Activated gamma-delta T cell (primary cell): ENCODE measurements around the gene ABCA6.
"Not testable (repeated sequence)": the region's sequence is repeated elsewhere in the genome, so short reads cannot be mapped to it uniquely, and the experiment has no call there.

ENCODE experiments used
- DNase-seq: peaks from one replicate; lab custom pipeline; 2025; lab: John Stamatoyannopoulos, UW
- total RNA-seq, 2 donors: gene quantifications; one replicate each; lab custom pipeline; 2026; lab: John Stamatoyannopoulos, UW

Gene ABCA6, protein sequence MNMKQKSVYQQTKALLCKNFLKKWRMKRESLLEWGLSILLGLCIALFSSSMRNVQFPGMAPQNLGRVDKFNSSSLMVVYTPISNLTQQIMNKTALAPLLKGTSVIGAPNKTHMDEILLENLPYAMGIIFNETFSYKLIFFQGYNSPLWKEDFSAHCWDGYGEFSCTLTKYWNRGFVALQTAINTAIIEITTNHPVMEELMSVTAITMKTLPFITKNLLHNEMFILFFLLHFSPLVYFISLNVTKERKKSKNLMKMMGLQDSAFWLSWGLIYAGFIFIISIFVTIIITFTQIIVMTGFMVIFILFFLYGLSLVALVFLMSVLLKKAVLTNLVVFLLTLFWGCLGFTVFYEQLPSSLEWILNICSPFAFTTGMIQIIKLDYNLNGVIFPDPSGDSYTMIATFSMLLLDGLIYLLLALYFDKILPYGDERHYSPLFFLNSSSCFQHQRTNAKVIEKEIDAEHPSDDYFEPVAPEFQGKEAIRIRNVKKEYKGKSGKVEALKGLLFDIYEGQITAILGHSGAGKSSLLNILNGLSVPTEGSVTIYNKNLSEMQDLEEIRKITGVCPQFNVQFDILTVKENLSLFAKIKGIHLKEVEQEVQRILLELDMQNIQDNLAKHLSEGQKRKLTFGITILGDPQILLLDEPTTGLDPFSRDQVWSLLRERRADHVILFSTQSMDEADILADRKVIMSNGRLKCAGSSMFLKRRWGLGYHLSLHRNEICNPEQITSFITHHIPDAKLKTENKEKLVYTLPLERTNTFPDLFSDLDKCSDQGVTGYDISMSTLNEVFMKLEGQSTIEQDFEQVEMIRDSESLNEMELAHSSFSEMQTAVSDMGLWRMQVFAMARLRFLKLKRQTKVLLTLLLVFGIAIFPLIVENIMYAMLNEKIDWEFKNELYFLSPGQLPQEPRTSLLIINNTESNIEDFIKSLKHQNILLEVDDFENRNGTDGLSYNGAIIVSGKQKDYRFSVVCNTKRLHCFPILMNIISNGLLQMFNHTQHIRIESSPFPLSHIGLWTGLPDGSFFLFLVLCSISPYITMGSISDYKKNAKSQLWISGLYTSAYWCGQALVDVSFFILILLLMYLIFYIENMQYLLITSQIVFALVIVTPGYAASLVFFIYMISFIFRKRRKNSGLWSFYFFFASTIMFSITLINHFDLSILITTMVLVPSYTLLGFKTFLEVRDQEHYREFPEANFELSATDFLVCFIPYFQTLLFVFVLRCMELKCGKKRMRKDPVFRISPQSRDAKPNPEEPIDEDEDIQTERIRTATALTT (N-terminal part only)
- 0.57 to 2.6 reads per million in 2 donors for total RNA-seq

DNA sequence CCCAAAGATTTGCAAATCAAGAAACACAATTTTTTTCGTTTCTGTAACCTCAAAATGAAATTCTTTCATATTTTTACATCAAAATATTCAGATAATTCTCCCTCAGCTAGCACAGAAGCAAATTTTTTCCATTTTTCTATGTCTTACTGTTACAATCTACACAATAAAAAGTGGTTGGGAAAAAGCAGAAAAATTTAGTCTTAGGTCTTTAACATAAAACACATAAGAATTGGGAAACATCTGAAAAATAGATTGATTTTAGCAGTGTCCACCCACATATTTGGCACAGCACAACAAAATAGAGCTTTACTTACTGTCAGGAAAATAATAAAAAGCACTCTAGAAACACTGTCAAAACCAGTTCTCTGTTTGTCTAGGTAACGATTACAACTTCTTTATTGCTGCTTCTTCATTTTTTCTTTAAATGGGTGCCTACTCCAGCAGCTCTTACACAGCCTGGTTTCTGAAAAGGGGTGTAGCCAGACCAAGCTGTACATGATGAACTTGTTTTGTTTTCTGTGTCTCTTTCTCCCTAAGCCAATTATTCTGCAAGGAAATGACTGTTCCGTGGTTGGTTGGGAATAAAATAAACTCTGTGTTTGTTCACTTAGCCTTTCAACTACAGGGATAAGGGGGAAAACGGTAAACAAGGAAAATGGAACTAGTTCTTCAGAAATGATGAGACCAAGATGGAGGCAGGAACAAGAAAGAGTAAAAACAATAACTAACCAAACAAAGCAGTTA, at the start of gene ABCA6:
ABCA6 (minus strand) TSS at position 465 of the 744 bp plus-strand sequence. CDS start 1,192 bp downstream, outside the sequence.
- no peak for DNase-seq

DNA sequence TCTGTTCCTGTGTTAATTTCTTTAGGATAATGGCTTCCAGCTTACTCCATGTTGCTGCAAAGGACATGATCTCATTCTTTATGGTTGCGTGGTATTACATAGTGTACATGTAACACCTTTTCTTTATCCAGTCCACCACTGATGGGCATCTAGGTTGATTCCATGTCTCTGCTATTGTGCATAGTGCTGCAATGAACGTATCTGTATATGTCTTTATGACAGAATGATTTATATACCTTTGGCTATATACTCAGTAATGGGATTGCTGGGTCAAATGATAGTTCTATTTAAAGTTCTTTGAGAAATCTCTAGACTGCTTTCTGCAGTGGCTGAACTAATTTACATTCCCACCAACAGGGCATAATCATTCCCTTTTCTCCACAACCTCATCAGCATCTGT, 47.1 kb upstream of the ABCA6 start:
- no peak for DNase-seq

DNA sequence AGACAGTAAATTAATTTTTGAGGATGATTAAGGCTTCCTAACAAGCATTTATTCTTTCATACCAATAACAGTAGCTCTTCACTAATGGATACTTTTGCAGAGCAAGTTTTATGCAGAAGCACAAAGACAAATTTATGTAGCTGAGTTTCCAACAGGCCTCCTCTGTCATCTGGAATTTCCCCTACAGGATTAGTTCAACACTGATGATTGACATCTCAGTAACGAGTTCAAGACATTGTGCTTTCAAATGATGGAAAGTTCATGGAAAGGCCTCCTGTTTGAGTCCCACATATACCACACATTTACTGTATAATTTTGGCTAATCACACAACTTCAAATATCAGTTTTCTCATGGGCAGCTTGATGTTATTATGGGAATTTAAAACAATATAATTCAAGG, 46.4 kb upstream of the ABCA6 start:
- no peak for DNase-seq

DNA sequence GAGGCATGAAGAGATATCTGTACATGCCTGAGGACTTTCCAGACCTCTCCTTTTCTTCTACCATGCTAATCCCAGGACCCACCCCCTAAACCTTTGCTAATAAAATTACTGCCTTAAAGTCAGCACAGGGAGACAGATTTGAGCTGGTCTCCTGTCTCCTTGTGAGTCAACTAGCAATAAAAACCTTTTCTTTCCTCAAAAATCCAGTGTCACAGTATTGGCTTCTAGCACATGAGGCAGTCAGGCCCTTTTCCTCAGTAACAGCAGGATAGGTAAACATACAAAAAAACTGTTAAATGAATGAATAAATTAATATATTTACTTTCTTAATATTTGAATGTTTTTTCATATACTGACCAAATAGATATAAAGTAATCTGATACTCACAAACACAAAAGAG, 45.6 kb upstream of the ABCA6 start:
- no peak for DNase-seq

DNA sequence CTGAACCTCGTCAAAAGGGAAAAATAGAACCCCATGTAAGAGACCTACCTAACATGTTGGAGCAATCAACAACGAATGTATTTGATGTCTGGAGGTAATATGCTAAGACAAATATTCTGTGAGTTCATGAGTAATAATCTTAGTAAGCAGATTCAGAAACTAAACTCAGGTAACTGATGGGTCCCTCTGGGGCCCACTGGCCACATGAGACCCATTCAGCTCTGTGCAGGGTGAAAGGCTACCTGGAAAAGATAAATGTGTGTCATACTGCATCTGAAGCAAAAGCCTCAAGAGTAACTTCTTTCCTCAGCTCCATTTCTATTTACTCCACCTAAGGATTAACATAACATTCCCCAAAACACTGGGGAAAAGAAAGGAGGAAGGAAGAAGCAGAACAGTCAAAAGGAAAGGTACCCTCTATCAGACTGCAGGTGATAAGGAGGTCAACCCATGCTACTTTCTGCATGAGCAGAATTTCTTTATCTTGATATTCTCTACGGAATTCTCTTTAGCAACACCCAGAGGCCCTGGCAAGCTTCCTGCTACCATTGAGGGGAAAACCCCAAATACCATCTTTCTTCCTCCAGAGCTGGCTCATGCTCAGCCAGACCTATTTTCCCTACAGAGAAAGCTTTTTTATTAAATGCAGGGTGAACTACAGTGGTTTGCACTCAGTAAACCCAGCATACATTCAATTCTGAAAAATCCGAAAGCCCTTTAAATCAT, 37.7 kb upstream of the ABCA6 start:
- DNase-seq: no peak

DNA sequence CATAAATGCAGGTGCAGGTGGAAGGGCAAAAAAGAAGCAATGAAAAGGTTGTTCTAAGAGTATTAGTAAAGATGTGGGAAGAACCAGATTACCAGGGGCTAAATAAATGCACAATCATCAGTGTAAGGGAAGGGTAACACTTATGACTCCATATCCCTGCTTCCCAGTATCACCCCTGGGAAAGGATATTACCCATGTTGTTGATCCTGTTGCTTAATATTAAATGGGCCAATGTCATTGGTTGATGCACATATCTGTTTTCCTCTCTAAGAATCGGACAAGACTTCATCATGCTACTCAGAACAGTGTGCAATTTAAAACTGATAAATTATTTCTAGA, 34.7 kb upstream of the ABCA6 start:
- DNase-seq: no peak

DNA sequence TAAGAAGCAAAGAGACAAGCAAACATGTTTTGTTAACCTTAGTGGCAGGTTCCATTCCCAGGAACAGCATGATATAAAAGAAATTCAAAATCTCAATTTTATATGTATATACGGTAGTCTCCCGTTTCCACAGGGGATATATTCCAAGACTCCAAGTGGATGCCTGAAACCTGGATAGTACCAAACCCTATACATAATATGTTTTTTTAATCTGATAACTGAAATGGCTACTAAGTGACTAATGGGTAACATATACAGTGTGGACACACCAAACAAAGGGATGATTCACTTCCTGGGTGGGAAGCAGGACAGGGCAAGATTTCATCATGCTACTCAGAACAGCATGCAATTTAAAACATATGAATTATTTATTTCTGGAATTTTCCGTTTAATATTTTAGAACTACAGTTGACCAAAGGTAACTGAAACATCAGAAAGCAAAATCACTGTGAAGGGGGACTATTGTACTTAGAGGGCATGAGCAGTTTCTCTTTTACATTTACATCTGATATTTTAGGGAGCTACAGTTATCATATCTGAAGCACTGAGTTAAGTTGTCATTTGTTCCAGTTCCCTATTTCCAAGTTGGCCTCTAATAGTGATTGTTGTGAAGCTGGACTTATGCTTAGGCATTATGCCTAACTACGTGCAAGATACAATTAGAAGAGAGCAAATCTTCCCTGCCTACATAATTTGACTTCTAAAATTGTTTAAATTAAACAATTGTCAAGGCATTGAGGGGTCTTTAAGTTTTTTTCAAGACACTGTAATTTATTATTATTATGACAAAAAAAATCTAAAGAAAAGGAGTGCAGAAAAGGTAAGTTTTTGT, 34.1 kb upstream of the ABCA6 start:
- DNase-seq: no peak

DNA sequence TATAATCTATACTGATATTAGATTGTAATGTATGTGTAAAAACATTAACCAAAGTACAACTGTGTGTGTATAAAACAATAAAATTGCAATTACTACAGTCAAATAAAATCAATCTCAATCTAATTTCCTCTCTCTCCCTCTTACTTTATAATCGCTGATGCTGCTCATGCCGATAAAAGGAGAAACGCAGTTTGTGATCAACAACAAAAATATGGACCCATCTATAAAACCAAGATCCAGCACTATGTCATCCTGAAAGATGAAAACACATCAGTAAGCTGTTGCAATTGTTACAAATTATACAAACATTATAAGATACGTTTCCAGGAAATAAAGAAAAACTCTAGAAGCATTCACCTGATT, 33.5 kb upstream of the ABCA6 start:
- no peak for DNase-seq

DNA sequence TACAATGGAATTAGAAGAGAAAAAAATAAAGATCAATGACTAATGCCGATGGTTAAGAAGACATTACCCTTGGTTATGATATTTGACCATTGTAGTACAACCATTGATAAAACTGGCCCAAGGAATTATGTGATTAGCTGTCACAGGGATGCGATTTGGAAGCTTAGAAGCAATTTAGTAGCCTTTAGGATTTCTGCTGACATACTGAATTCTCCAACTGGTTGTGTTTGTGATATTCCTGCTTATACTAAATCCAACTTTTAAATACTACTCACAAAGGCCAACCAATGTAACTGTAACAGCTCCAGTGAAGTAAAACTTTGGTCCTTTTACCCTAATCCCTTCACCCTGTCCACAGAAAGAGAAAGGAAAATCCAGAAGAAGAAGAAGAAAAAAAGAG, 31.4 kb upstream of the ABCA6 start:
- no peak for DNase-seq

DNA sequence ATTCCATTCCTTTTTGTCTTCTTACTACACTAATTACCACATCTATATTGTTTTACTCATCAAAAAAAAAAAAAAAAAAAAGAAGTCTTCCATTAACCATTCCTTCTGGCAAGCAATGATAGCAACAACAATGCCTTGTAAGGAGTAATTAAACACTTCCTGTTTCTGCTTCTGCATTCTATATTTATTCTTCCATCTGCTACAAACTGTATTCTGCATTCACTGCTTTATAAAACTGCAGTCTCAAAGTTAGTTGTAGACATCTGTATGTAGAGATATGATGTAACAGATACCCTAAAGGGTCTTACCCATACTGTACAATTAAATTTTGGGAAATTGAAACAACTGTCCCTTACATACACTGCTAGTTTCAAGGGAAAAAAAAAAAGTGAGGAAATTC, 28.7 kb upstream of the ABCA6 start:
- DNase-seq: no peak

DNA sequence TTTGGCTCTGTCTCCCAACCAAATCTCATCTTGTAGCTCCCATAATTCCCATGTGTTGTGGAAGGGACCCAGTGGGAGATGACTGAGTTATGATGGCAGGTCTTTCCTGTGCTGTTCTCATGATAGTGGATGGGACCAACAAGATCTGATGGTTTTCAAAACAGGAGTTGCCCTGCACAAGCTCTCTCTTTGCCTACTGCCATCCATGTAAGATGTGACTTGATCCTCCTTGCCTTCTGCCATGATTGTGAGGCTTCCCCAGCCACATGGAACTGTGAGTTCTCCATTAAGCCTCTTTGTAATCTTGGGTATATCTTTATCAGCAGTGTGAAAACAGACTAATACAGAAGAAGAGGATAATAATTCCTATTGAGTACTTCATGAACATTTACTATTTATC, 26.9 kb upstream of the ABCA6 start:
- DNase-seq: not testable (repeated sequence)

DNA sequence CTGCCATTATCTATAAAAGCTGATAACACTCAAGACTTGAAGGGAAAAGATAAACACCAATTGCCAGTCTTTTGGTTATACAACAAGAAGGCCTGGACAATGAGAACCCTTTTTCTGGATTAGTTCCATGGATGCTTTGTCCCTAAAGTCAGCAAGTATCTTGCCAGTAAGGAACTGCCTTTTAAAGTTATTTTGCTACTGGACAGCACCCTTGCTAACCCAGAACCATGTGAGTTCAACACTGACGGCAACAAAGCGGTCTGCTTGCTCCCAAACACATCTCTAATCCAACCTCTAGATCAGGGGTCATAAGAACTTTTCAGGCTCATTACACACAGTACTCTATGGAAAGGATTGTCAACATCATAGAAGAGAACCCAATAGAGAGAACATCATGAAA, 25.3 kb upstream of the ABCA6 start:
- DNase-seq: no peak

DNA sequence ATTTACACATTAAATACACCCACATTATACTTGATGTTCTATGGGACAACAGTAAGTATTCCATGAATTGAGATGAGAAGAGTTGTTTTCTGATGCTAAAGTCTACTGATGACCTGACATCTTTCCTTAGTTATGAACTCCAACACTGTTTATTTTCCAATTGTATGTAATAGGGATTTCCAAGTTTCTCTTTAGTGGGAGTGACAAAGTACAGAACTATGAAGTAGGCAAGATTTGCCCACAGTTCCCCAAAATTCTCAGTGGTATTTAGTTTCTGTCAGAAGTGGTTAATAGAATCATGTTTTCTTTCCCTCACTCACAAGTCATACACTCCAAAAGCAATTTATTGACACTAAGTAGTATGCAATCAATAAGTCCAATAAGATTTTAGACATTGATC, 22.5 kb upstream of the ABCA6 start:
- DNase-seq: no peak

DNA sequence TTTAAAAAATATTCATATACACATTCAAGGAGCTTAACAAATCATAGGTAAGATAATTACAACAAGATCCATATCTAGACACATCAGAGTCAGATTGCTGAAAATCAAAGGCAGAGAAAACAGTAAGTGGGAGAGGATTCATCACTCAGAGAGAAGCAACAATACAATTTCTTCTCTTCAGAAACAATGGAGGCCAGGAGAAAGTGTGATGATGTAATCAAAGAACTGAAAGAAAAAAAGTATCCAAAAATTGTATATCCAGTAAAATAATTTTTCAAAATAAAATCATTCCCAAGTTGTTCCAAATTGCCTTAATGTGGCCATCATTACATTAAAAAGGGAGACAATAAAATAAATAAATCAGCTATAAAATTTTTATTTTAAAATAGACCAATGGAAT, 17.7 kb upstream of the ABCA6 start:
- DNase-seq: no peak

DNA sequence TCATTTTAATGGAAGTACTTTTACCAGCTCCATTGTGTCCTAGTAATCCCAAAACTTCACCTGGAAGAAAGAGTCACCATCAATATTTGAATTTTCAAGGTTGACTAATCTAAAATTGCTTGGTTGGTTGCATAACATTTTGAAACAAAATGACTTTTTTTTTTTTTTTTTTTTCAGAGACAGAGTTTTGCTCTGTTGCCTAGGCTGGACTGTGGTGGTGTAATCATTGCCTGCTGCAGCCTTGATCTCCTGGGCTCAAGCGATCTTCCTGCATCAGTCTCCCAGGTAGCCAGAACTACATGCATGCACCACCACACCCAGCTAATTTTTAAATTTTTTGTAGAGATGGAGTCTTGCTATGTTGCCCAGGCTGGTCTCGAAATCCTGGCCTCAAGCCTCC, 12.6 kb upstream of the ABCA6 start:
- no peak for DNase-seq

DNA sequence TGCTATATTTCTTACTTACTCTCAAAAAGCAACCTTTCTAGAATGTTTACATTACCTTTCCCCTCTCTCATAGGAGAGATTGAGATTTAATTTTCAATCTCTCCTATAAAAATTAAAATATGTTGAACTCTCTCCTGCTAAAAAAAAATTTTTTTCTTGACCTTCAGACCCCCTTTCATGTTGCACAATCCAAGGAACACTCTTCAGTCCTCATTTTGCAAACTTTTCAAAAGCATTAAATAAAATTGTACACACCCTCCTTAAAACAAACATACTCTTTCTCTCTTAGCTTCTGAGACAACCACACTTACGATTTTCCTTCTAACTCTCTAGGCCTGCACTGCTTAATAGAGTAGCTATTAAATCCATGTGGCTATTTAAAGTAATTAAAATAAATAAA, 8.6 kb upstream of the ABCA6 start:
- no peak for DNase-seq

DNA sequence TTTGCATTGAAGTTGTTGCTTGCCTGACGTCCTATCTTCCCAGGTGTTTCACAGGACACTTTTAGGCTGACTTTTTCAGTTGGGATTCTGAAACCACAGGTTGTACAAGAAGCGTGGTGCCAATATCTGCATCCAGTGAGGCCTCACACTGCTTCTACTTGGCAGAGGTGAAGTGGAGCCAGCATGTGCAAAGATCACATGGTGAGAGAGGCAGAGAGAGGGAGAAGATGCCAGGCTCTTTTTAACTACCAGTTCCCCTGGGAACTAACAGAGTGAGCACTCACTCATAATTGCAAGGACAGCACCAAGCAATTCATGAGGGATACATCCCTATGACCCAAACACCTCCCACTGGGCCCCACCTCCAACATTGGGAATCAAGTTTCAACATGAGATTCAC, 5.8 kb upstream of the ABCA6 start:
- DNase-seq: no peak

DNA sequence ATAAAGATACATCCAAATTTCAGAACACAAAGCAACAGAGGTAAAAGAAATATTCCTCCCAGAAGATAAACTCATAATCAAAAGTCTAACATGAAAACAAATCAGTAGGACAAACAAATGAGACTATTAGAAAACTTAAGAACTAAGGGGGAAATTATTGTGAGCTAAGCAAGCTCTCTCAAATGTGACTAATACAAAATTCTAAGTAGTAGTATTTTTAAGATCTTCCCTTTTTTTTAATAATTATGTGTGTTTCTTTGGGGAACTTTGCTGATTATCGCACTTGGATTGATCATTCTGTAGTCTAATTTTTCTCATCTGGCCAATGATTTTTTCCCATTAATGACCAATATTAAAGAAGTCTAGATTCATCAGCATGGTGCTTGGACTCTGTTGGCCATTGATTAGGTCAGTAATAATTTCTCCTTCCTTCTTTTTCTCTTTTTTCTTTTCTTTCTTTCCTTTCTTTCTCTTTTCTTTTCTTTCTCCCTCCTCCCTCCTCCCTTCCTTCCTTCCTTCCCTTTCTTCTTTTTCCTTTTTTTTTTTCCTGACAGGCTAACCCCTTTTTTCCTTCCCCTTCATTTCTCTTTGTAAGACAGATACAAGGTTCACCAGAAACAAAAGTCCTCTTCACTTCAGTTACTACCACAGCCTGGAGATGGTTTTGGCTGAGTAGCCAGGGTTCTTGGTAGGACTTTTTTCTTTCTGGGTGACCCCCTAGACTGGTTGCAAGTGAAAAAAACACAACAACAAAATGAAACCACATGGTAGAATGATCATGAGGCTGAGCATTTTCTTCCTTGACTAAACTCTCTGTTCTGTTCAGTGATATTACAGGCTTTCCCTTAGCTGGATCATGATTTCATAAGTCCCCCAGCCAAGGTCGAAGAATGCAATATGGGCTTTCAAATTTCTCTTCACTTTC, 2.9 kb upstream of the ABCA6 start:
- DNase-seq: no peak

DNA sequence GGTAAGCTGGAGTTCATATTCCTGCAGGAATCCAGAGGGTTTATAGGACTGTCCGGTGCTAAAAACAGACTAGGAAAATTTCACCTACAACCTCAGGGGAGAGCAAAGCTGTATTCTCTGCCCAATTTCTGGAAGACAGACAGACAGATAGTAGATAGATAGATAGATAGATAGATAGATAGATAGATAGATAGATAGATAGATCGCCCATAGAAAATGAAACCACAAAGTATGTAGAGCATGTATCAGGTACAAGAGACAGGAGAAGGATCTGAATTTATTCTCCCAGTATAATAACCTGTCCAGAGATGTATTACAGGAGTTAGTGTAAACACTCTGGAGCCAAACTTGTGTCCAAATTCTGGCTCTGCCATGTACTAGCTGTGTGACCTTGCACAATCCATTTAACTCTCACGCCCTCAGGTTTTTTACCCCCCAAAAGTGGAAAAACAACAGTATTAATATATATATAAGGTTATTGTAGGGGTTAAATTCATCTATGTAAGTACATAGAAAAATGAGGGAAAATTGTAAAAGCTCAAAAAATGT, 2.1 kb upstream of the ABCA6 start:
- no peak for DNase-seq
